ENCODE data around the gene BMPR1A. TPM values are rescaled to one million over a fixed set of nuclear protein-coding genes. Genes with fewer than 3 reads are reported as not detected.
"Not testable (repeated sequence)": the region's sequence is repeated elsewhere in the genome, so short reads cannot be mapped to it uniquely, and the experiment has no call there.

Gene BMPR1A
- total RNA-seq, 2 experiments from 2014 or later: 15.9 to 19.5 TPM

DNA sequence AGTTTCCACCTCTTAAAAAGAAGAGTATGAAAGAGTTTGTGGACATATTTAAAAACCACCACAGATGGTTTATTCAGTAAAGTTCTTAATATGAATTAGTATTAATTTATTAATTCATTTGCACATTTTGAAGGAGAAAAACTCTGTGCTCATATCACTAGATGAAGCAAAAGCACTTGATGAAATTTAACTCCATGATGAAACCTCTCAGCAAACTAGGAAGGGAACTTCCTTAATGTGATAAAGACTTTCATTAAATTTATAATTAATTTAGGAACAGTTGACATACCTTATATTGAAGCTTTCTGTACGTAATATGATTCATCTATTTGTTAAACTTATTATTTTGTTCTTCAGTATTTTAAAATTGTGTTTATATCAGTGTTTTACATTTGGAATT lies 101.6 kb downstream of the BMPR1A start:
- ChIA-PET CTCF (interaction anchor here (0.8 kb wide), 1 partner anchor 53 kb away, joined by 3 read pairs; no protein-coding TSS in a partner anchor), POLR2A (no interaction called here)

DNA sequence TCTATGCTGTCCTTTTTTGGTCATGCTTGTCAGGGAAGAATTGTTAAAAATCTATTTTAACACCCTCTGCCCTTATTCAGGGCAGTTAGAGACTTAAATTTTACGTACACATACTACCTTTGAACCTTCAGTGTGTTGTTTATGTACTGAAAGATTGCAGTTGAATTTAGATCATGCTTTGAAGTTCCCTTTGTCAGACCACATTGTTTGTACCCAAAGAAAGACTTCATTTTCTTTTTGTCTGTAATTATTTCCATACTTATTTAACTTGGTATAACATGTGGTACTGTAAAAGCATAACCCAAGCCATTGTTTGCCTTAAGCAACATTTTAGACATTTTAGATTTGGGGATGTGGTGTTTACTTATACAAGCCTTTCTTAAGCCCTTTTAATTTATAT lies 104.9 kb downstream of the BMPR1A start:
- POLR2A ChIA-PET: no interaction called here
- CTCF ChIA-PET: no interaction called here

DNA sequence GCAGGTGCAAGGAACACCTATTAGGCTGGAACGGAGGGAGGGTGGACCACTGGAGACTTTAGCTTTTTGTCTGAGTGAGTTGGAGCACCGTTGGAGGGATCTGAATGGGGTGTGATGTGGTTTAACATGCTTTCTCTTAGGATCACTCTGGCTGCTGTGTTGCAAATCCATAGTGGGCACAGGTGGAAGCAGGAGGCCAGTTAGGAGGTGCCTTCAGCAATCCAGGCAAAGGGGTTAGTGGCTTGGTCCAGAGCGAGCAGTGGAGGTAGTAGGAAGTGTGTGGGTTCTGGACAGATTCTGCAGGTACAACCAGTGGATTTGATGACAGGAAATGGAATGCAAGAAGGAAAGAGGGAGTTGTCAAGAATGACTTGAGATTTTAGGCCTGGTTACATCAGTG lies 106.0 kb downstream of the BMPR1A start:
- ChIA-PET POLR2A (no interaction called here), CTCF (no interaction called here)

DNA sequence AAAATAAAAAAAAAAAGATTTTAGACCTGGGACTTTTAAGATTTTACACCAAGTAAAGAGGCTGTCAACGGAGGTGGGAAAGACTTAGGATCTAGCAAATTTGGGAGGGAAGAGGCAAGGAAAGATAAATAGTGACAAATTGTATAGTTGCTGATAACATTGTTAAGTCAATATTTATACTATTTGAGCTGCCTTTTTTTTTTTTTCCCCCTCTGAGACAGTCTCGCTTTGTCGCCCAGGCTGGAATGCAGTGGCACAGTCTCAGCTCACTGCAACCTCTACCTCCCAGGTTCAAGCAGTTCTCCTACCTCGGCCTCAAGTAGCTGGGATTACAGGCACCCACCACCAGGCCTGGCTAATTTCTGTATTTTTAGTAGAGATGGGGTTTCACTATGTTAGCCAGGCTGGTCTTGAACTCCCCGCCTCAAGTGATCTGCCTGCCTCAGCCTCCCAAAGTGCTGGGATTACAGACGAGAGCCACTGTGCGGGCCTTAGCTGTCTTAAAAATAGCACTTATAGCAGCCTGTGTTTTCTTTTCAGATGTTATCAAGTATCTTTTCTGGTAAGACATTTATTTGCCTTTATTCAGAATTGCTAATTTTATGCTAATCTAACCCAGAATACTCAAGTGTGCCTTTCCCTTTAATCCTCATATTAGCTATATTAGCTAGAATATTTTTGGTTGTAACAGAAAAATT lies 106.5 kb downstream of the BMPR1A start:
- ChIA-PET CTCF (no interaction called here), POLR2A (no interaction called here)

DNA sequence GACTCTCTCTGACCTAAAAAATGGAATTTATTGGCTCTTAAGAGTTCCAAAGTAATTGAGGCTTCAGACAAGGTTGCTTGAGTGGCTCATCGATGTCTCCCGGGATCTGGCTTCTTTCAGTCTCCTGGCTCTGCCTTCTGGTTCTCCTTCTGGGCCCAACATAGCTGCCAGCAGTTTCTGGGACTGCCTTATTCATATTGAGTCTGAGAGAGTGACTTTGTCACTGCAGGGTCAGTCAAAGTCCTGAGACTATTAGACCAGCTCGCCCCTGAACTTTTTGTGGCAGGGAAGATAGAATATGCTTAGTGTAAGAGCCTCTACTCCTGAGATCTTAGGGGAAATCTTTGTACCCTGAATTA lies 107.0 kb downstream of the BMPR1A start:
- ChIA-PET CTCF (no interaction called here), POLR2A (no interaction called here)

DNA sequence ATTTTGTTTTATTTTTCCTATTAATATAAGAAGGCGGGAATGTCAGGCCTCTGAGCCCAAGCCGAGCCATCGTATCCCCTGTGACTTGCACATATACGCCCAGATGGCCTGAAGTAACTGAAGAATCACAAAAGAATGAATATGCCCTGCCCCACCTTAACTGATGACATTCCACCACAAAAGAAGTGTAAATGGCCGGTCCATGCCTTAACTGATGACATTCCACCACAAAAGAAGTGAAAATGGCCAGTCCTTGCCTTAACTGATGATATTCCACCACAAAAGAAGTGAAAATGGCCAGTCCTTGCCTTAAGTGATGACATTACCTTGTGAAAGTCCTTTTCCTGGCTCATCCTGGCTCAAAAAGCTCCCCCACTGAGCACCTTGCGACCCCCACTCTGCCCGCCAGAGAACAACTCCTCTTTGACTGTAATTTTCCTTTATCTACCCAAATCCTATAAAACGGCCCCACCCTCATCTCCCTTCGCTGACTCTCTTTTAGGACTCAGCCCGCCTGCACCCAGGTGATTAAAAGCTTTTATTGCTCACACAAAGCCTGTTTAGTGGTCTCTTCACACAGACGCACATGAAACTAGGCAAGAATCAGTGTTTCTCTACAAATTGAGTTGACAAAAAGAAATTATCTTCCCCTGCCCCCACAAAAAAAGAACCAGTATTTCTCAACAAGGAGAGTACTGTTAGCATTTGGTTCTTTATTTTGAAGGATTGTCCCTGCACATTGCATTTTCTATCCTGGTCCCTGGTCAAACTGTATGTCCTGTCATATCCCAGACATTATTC lies 108.8 kb downstream of the BMPR1A start:
- POLR2A ChIA-PET: not testable (repeated sequence)
- CTCF ChIA-PET: interaction anchor here (0.5 to 0.6 kb wide), 2 partner anchors 109 to 155 kb away, joined by 3 read pairs; no protein-coding TSS in a partner anchor

DNA sequence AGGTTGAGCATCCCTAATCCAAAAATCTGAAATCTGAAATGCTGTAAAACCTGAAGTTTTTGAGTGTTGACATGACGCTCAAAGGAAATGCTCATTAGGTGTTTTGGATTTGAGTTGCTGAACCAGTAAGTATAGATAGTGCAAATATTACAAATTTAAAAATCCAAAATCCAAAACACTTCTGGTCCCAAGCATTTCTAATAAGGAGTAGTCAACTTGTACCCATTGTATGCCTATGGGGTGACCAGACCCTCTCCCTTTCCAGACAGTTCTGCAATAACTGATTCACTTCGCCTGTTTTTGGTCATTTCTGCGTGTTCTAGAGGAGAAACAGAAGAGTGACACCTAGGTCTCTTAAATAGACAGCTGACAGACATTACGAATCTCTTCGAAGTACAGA lies 110.7 kb downstream of the BMPR1A start:
- CTCF ChIA-PET: no interaction called here
- POLR2A ChIA-PET: no interaction called here

DNA sequence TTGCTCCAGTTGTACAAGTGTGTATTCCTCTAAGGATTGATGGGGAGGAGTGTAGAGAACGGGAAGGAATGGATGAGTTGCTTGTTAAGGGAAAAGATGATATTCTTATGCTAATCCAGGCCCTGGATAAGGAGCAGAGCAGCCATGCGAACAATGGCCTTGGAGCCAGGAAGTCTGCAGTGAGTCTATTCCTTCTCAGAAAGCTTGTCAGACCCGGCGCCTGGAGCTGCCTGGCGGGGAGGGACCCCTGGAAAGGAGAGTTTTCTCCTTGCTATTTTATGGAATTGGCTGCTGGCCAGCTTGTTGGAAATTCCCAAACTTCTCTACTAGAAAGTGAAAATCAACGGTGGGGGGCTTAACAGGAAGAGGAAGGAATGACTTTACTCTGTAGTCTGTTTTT lies 111.9 kb downstream of the BMPR1A start:
- POLR2A ChIA-PET: no interaction called here
- CTCF ChIA-PET: interaction anchor here (0.7 kb wide), 1 partner anchor 180 kb away, joined by 4 read pairs; no protein-coding TSS in a partner anchor

DNA sequence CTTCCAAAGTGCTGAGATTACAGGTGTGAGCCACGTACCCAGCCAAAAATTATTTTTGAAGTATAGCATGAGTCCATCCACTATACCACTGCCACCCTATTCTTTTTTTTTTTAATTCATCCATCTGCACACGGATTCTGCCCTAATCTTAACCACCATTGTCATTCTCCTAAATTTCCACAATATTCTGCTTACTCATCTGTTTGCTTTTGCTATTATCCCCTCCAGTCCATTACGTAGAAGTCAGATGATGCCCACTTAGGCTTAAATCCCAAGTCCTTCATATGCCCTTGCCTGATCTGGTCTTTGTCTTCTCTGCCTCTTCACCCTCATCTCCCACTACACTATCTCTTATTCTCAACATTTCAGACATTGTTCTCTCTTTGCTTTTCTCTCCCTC lies 114.3 kb downstream of the BMPR1A start:
- CTCF ChIA-PET: no interaction called here
- POLR2A ChIA-PET: no interaction called here

DNA sequence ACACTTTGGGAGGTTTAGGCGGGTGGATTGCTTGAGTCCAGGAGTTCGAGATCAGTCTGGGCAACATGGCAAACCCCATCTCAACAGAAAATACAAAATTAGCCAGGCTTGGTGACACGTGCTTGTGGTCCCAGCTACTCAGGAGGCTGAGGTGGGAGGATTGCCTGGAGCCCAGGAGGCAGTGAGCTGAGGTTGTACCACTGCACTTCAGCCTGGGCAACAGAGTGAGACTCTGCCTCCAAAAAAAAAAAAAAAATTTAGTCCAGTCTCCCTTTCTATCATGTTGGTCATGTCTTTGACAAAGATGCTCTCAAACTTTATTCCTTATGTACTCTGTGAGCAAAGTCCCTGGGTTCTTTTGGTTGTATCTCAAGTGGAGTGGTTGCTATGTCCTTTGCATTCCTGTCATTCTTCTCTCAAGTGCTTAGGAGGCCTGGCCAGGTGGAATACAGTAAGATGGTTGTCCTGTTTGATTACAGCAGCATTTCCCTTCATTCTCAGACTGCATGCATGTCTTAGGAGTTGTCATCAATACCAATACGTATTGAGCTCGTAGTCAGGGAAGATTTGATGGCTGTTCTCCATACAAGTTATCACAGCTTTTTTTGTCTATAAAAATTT lies 115.3 kb downstream of the BMPR1A start:
- ChIA-PET POLR2A (no interaction called here), CTCF (interaction anchor here (0.7 kb wide), 1 partner anchor 544 kb away, joined by 3 read pairs; no protein-coding TSS in a partner anchor)

DNA sequence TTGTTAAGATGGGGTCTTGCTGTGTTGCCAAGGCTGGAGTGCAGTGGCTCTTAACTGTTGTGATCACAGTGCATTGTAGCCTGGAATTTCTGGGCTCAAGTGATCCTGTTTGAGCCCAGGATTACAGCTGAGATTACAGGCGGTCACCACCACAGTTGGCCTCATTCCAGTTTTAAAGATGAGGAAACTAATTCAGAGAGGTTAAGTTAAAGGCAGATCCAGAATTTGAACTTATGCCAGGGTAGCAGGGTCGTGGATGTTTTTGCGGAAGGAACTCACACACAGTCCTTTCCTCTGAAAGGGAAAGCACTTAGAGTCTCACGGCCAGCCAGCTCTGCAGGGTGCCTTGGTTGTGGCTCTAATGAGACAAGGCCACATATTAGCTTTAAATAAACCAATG lies 116.3 kb downstream of the BMPR1A start:
- ChIA-PET CTCF (no interaction called here), POLR2A (interaction anchor here (0.6 kb wide), 1 partner anchor 14 kb away, joined by 7 read pairs; no protein-coding TSS in a partner anchor)

DNA sequence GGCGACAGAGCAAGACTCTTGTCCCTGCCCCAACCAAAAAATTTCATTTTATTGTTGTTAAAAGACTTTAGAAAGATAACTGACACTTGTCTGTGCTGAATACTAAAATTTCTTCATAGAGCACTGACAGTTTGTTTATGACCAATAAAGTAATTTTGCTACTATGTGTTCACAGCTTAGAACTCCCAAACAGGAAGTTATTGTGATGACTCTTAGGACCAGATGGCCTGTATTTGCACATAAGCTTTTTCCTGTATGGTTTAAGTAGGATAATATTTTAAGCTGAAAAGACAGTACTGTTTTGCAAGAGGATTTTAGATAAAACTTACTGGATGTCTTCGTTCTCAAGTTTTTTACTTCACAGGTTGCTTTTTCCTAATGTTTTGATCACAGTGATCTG lies 120.3 kb downstream of the BMPR1A start:
- ChIA-PET POLR2A (no interaction called here), CTCF (no interaction called here)

DNA sequence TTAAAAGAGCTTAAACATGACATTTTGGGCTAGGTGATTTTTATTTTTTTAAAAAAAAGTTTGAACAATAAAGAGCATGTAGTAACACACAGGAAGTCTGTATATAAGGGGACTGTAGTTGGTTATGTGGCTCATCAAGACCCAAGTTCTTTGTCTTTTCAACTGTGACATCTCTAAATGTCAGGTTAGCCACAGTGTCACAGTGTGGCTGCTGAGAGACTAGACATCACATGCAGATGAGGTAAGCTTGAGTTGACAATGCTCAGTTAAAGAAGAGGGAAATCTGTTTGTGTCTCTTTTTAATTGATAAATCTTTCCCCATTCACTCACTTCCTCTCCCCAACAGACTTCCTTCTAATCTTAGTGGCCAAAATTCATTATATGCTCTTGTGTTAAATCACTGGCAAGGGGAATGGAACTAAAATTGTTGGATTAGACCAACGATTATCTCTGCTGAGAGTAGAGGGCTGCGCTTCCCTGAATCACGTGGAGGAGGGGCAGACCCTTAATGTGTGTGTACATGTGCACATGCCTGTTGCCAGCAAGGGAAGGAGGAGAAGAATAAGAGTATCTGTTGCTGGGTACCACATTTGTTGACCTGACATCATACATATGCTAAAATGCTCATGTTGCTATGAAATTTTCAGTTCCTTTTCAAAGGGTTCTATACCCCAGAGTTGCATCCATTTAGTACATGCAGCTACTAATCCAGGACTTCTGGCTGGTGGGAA lies 122.7 kb downstream of the BMPR1A start:
- ChIA-PET CTCF (no interaction called here), POLR2A (no interaction called here)

DNA sequence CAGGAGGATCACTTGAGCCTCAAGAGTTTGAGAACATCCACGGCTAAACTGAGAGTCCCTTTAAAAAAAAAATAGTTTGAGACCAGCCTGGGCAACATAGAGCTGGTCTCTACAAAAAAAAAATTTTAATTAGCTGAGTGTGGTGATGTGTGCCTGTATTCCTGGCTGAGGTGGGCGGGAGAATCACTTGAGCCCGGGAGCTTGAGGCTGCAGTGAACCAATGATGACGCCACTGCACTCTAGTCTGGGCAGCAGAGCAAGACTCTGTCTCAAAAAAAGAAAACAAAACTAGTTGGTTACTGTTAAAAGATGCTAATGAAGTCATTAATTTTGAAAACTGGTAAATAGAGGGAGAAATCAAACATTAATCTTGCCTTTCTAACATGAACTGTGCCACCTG lies 124.6 kb downstream of the BMPR1A start:
- CTCF ChIA-PET: no interaction called here
- POLR2A ChIA-PET: no interaction called here

DNA sequence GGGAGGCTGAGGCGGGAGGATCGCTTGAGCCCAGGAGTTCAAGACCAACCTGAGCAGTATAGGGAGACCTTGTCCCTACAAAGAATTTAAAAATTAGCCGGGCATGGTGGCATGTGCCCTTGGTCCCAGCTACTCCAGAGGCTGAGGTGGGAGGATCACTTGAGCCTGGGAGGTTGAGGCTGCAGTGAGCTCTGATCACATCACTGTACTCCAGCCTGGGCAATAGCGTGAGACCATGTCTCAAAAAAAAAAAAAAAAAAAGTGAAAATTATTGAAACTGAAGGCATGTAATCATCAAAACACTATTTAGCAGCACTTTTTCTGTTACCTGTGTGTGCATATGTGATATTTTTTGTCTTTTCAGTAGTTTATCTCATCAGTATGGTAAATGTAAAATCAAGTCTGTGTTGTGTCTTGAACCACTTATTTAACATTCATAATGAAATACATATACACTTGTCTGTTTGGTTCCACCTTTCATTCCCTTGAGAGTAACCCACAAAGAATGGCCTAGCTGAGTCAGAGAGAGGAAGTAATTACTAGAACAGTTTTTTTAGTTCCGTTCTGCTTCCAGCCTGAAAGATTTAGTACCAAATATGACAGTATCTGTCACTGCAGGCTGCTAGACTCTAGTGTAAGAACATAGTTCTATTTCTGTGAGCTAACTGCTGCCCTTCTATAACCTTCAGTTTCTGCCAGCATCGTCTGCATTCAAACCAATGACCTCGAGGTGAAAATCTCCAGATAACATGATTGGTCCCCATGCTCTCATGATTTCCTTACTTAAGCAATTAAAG lies 132.4 kb downstream of the BMPR1A start:
- CTCF ChIA-PET: interaction anchor here (0.7 kb wide), 1 partner anchor 167 kb away, joined by 3 read pairs; no protein-coding TSS in a partner anchor
- POLR2A ChIA-PET: no interaction called here

DNA sequence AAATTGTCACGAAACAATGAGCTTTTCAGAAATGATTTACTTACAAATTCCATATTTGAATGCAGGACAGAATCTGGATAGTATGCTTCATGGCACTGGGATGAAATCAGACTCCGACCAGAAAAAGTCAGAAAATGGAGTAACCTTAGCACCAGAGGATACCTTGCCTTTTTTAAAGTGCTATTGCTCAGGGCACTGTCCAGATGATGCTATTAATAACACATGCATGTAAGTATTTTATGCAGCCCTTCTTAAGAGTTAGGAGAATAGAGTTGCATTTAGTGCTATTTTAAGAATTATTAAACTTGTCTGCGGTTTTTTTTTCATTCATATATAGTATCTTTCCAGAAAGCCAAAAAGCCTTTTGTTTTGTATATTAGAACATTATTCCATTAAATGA lies 133.6 kb downstream of the BMPR1A start:
- CTCF ChIA-PET: no interaction called here
- POLR2A ChIA-PET: no interaction called here

DNA sequence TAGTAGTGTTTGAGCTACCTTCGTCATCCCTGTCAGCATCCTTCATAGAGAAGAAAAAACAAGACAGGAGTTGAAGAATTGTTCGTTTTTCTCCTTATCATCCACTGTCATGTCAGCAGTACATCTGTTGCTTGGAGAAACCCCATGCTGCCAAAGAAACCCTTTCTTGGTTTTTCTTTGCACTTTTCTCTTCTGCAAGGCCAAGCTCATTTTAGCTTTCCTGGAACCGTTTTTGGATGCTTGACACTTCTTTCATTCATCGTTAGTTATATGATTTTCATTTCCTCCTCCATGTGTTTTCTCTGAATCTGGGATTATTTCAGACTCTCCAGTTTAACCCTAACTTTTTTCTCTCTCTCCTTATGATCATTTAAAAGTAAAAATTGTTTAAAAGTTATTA lies 142.1 kb downstream of the BMPR1A start:
- CTCF ChIA-PET: interaction anchor here (1.9 kb wide), 1 partner anchor 11 kb away, joined by 4 read pairs; no protein-coding TSS in a partner anchor
- POLR2A ChIA-PET: no interaction called here

DNA sequence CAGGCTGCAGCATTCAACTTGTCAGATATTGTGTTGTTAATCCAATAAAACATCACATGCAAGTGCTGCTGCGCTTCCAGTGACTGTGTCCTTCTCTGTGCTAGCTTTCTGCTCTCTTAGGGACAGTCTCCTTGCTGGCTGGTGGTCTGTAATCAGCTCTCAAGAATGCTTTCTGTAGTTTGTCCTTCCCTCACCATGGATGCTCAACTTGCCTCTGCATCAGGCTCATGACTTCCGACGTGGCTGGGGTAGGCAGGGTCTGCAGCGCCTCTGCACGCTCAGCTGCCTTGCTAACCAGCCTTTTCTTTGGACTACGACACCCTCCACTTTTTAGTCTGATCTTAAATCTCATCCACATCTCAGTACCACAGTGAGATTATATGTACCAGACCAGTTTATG lies 142.7 kb downstream of the BMPR1A start:
- CTCF ChIA-PET: interaction anchor here (1.0 to 1.9 kb wide), 4 partner anchors 12 to 214 kb away, joined by 3 to 4 read pairs (median 3); no protein-coding TSS in a partner anchor

DNA sequence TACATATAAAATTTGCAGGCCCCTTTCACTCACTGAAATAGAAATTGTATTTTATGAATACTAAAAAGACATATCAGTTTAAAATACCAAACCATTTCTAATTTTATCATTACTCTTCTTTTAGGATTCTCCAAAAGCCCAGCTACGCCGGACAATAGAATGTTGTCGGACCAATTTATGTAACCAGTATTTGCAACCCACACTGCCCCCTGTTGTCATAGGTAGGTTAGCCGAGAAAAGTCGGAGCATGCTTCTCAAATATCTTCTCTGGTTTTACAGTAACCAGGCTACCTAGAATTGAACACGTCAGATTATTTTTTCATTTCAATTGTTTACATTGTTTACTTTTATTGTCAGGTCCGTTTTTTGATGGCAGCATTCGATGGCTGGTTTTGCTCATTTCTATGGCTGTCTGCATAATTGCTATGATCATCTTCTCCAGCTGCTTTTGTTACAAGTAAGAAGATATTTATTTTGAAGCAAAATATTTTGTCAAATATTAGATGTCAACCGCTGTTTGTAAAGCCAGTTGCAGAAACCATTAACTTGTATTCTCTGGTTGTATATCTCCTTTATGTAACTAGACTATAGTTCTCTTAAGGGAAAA lies 143.4 kb downstream of the BMPR1A start:
- POLR2A ChIA-PET: no interaction called here

More for the DNA sequence above, 142.7 kb downstream of the BMPR1A start:
- POLR2A ChIA-PET: no interaction called here

More for the DNA sequence above, 143.4 kb downstream of the BMPR1A start:
- CTCF ChIA-PET: interaction anchor here (1.0 to 1.9 kb wide), 4 partner anchors 13 to 215 kb away, joined by 3 to 4 read pairs (median 3); no protein-coding TSS in a partner anchor
